ENCODE results near the gene RPP40.
"Not testable (repeated sequence)": the region's sequence is repeated elsewhere in the genome, so short reads cannot be mapped to it uniquely, and the experiment has no call there.

The RPP40 gene

GRCh38 chr6:5044866-5045265, 41.0 kb upstream of the RPP40 start:
- TF ChIP-seq CTCF (IDR thresholded peaks at IDR 0.05; ENCODE audit: low read depth, low read length, missing control alignments): no peak
- no peaks in the 10 kb centered on the region for H3K36me3 ChIP-seq (replicated peaks)
- in situ Hi-C loops (cut with HindIII; ENCODE audit: low pct_ligation_motif_present, low sequenced_read_pairs): no loop called here
- H3K27ac ChIP-seq: no peak overlapping the region
- DNase-seq: no peak
- no peak overlapping the region for H3K4me3 ChIP-seq (ENCODE audit: low read depth, low read length)
- no peaks in the 10 kb centered on the region for H3K27me3 ChIP-seq (replicated peaks)

- TF ChIP-seq CTCF (IDR thresholded peaks at IDR 0.05; ENCODE audit: low read depth, low read length, missing control alignments): no peak
- DNase-seq: no peak
- no peak overlapping the region for H3K4me3 ChIP-seq (ENCODE audit: low read depth, low read length)
- in situ Hi-C loops (cut with HindIII; ENCODE audit: low pct_ligation_motif_present, low sequenced_read_pairs): no loop called here
- no peak overlapping the region for H3K27ac ChIP-seq
- no peaks in the 10 kb centered on the region for H3K36me3 ChIP-seq (replicated peaks)
- H3K27me3 ChIP-seq (replicated peaks): no peaks in the 10 kb centered on the region
These were observed 38.6 kb upstream of the RPP40 start for GRCh38 chr6:5042436-5042835.

GRCh38 chr6:5041955-5042354, 38.1 kb upstream of the RPP40 start:
- Histone ChIP-seq H3K36me3 (replicated peaks) (no peaks in the 10 kb centered on the region), H3K27ac (no peak overlapping the region), H3K4me3 (ENCODE audit: low read depth, low read length) (no peak overlapping the region), H3K27me3 (replicated peaks) (no peaks in the 10 kb centered on the region)
- TF ChIP-seq CTCF (IDR thresholded peaks at IDR 0.05; ENCODE audit: low read depth, low read length, missing control alignments): no peak
- DNase-seq: no peak
- in situ Hi-C loops (cut with HindIII; ENCODE audit: low pct_ligation_motif_present, low sequenced_read_pairs): no loop called here

- H3K27ac ChIP-seq: no peak overlapping the region
- no peaks in the 10 kb centered on the region for H3K27me3 ChIP-seq (replicated peaks)
- no peaks in the 10 kb centered on the region for H3K36me3 ChIP-seq (replicated peaks)
- DNase-seq: peak; percentile 36
- no peak overlapping the region for H3K4me3 ChIP-seq (ENCODE audit: low read depth, low read length)
- in situ Hi-C loops (cut with HindIII; ENCODE audit: low pct_ligation_motif_present, low sequenced_read_pairs): no loop called here
- peak; percentile 23 for TF ChIP-seq CTCF (IDR thresholded peaks at IDR 0.05; ENCODE audit: low read depth, low read length, missing control alignments)
These were observed 32.4 kb upstream of the RPP40 start for GRCh38 chr6:5036269-5036668.

- no peaks in the 10 kb centered on the region for H3K27me3 ChIP-seq (replicated peaks)
- H3K36me3 ChIP-seq (replicated peaks): no peaks in the 10 kb centered on the region
- no peak for DNase-seq
- in situ Hi-C loops (cut with HindIII; ENCODE audit: low pct_ligation_motif_present, low sequenced_read_pairs): no loop called here
- TF ChIP-seq CTCF (IDR thresholded peaks at IDR 0.05; ENCODE audit: low read depth, low read length, missing control alignments): no peak
- H3K27ac ChIP-seq: no peak overlapping the region
- H3K4me3 ChIP-seq (ENCODE audit: low read depth, low read length): no peak overlapping the region
These were observed 30.9 kb upstream of the RPP40 start for GRCh38 chr6:5034736-5035135.

- in situ Hi-C loops (cut with HindIII; ENCODE audit: low pct_ligation_motif_present, low sequenced_read_pairs): no loop called here
- Histone ChIP-seq H3K27me3 (replicated peaks) (no peaks in the 10 kb centered on the region), H3K36me3 (replicated peaks) (no peaks in the 10 kb centered on the region), H3K4me3 (ENCODE audit: low read depth, low read length) (no peak overlapping the region), H3K27ac (no peak overlapping the region)
- TF ChIP-seq CTCF (IDR thresholded peaks at IDR 0.05; ENCODE audit: low read depth, low read length, missing control alignments): no peak
- DNase-seq: no peak
These were observed 30.5 kb upstream of the RPP40 start for GRCh38 chr6:5034328-5034727.

- H3K4me3 ChIP-seq (ENCODE audit: low read depth, low read length); in situ Hi-C loops (cut with HindIII; ENCODE audit: low pct_ligation_motif_present, low sequenced_read_pairs): not testable (repeated sequence)
These were observed 29.5 kb upstream of the RPP40 start for GRCh38 chr6:5033214-5033904.

GRCh38 chr6:5032706-5033105, 28.9 kb upstream of the RPP40 start:
- H3K27me3 ChIP-seq (replicated peaks); H3K36me3 ChIP-seq (replicated peaks); H3K27ac ChIP-seq; in situ Hi-C loops (cut with HindIII; ENCODE audit: low pct_ligation_motif_present, low sequenced_read_pairs); DNase-seq: not testable (repeated sequence)
- peak overlapping the region; percentile 41 for H3K4me3 ChIP-seq (ENCODE audit: low read depth, low read length)

More at GRCh38 chr6:5033214-5033904, 29.5 kb upstream of the RPP40 start:
- not testable (repeated sequence) for H3K27ac ChIP-seq; DNase-seq; H3K36me3 ChIP-seq (replicated peaks); H3K27me3 ChIP-seq (replicated peaks)

Measured in brain microvascular endothelial cell (primary cell).